ENCODE measurements around the gene PRDM1.

DNA sequence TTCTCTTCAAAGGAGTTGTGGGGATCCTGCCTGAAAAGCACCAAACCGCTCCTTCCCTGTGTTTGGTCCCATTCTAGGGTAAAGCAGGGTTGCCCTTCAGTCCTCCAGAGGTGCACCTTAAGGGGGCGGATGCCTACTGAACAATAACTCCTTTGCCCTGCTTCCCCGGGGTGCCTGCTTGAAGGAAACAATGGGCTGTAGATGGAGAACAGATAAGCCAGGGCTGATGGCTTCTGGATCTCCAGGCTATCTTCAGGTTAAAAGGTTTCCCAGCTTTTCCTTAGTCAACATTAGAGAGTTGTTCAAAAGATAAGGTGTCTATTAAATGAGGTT is 5.4 kb upstream of the PRDM1 start:
- TF ChIP-seq, protein P1, sequence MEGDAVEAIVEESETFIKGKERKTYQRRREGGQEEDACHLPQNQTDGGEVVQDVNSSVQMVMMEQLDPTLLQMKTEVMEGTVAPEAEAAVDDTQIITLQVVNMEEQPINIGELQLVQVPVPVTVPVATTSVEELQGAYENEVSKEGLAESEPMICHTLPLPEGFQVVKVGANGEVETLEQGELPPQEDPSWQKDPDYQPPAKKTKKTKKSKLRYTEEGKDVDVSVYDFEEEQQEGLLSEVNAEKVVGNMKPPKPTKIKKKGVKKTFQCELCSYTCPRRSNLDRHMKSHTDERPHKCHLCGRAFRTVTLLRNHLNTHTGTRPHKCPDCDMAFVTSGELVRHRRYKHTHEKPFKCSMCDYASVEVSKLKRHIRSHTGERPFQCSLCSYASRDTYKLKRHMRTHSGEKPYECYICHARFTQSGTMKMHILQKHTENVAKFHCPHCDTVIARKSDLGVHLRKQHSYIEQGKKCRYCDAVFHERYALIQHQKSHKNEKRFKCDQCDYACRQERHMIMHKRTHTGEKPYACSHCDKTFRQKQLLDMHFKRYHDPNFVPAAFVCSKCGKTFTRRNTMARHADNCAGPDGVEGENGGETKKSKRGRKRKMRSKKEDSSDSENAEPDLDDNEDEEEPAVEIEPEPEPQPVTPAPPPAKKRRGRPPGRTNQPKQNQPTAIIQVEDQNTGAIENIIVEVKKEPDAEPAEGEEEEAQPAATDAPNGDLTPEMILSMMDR (IDR thresholded peaks at IDR 0.05 in 8 of 11, conservative IDR thresholded peaks at IDR 0.05 in 3 of 11): no peak
- no peak for TF ChIP-seq POLR2A (IDR thresholded peaks at IDR 0.05)
- TF ChIP-seq POLR2AphosphoS5 (IDR thresholded peaks at IDR 0.05): no peak
